HG02981 (cell line): ENCODE data around the gene HTT.

Source experiments
- ATAC-seq: cut with Tn5 transposase; IDR thresholded peaks from one replicate; pipeline ENCODE4 v1.9.1; 2021; ENCODE audit warnings: mild to moderate bottlenecking, moderate library complexity; ENCODE audit not compliant: unreplicated experiment

Gene HTT

DNA sequence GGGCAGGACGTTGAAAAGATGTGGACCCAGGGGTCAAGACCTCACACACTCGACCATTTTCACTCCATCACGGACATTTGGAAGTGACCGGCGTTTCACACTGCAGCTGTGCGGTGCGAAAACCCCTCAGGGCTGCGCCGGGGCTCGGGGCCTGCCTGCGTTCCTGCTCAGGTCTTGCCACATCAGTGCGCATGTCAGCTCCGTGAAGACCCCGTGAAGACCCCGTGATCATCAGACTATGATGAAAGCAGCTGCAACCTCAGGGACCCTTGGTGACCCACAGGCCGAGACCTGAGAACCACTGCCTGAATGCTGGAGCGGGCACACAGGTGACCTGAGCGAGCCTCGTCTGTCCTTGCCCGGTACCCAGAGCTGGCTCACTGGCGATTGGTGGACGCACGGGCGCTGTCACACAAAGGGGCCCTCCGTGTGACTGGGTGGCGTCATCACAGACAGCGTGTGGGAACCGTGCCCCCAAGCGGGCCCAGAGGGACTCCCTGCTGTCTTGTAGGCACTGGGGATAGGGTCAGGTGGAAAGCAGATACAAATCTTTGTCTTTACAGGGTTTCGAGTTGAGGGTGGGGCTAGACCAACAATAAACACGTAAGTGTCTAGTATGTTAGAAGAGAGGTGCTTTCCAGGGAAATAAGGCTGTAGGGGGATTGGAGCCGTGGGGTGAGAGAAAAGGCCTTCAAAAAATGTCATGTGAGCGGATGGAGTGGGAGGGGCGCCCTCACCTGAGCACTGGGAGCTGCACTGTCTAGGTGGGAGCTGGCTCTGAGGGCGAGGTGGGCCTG, 187.1 kb downstream of the HTT start:
- no peak for ATAC-seq

DNA sequence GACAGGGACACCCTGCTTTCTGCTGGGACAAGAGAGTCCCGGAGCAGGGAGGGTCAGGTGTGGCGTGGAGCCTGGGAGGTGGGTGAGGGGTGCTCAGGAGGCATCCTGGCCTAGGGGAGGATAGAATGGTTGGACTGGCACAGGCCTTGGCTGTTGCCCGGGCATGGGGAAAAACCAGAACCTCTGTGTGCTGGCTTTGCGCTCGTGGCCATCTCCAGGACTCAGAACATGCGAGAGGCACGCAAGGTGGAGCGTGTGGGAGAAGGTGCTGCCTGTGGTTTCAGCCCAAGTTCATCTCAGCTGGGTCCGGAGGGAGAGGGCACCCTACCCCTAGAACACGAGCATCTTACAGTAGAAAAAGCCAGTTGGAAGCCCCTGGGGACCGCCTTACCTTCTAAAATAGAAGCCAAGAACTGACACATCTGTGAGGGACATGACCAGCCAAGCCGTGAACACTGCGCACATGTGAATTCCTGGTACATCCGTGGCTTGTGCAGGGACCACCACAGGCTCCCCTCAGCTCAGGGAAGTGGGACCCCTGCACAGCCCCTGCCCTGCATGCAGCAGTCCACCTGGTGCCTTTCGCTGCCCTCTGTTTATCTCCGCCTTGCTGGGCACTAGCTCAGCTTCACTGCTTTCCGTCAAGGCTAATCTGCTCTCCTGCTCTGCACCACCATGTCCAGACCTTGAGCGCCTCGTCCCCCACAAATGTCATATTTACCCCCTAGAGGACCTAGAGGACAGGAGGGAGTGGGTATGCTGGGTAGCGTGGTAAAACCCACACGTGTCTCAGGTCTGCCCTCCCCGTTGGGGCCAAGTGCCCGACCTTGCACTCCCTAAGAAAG, 187.9 kb downstream of the HTT start:
- no peak for ATAC-seq

DNA sequence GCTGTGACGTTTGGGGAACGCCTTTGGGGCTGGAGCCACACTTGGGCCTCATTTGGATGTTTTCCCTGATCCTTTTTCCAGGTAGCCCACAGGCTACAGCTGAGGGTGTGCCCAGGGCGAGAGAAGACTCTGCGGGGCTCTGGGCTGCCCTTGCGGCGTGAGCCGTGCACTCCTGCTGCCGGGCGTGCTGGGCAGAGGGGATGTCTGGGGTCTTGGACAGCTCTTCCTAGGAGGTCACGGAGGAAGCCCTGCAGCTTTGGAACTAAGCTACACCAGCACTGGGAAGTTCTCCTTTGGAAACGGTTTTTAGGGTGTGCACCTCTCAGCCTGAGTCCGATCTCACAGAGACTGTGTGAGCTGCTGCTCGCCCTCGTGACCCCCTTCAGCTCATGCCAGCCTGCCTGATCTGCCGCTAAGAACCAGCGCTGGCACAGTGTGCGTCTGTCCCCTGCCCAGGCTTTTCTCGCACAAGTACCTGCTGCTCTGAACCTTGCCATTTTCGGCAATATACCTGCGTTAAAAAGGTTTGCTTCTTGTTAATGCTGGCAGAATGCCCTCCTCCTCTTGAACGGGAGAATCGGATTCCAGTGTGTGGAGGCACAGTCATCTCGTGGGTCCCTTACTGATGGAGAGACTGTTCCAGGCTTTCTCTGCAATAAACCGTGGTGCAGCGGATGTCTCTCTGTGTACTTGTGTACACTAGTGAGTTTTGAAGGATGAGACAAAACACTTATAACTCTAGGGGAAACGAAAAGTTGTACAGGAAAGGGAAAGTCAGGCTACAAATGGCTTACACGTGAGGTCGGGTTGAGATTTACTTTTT, 188.8 kb downstream of the HTT start:
- ATAC-seq = no peak

DNA sequence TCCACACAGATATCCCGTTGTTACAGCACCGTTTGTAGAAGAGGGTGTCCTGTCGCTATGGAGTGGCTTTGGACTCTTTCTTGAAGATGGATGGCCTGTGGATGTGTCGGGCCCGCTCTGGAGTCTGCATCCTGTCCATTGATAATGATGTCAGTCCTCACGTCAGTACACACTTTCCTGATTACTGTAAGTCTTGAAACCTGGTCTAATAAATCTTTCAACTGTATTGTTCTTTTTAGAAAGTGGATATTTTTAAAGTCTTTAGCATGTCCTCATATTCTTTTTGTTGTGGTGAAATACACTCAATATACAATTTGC, 189.4 kb downstream of the HTT start:
- no peak for ATAC-seq

GRCh38 chr4:3266076-3266475, 191.6 kb downstream of the HTT start:
- no peak for ATAC-seq

DNA sequence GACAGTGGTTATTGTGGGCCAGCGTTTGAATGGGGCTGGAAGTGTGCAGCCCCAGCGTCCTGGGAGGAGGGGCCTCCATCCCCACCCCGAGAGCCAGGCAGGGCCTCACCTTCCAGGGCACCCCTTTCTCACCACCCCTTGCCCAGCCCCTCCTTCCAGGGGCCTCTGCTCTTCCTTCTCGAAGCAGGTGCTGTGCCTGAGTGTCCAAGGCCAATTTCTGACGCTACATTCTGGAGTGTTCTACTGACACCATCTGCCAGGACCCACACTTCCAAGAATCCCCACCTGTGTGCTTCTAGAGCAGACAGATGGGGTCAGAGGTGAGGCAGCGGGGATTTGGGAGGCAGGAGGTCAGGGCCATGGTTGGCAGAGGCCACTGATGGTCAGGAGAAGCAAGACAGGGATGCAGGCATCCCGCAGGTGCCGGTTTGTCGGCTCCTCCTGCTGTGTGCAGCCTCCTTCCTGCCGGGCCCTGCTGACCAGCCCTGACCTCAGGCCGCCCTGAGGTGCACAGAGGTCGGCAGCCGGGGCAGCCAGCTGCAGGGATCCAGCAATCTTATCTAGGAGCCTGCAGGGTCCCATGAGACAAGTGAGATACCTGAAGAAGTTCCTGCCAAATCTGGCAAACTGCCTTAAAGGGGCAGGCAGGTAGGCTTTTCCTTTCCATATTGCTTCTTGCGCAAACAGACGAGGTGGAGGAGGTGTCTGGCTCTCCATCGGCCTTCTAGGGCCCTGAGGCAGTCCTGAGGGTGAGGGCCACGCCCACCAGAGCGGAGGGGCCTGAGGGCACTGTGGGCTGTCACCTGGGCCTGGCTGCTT, 193.3 kb downstream of the HTT start:
- no peak for ATAC-seq

- ATAC-seq = no peak
Measured at GRCh38 chr4:3268395-3269104, 194.1 kb downstream of the HTT start.

- ATAC-seq = no peak
Measured at GRCh38 chr4:3269105-3269927, 194.8 kb downstream of the HTT start.

- no peak for ATAC-seq
Measured at GRCh38 chr4:3269991-3270611, 195.6 kb downstream of the HTT start.

- no peak for ATAC-seq
Measured at GRCh38 chr4:3271131-3271530, 196.7 kb downstream of the HTT start.

DNA sequence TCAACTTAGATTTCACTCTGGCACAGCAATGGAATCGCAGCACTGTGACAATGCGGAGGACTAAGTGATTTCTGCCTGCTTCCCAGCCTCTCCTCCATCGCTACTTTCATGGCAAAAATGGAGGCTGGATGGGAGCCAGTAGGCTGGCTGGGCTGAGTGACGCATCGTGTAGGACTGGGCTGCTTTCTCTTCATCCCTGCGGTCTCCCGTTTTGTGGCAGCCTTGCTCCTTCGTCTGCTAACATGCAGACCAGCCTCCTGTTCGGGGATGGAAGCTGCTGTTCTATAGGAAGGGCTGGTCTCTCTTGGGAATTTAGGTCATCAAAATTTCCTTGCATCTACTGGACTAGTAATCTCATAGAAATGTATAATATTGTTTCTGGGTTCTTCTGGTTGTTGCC, 202.5 kb downstream of the HTT start:
- no peak for ATAC-seq

GRCh38 chr4:3280466-3280865, 206.0 kb downstream of the HTT start:
- no peak for ATAC-seq

- ATAC-seq = no peak
Measured at GRCh38 chr4:3283483-3283882, 209.0 kb downstream of the HTT start.

GRCh38 chr4:3283916-3284315, 209.4 kb downstream of the HTT start:
- no peak for ATAC-seq

GRCh38 chr4:3284734-3285557, 210.5 kb downstream of the HTT start:
- ATAC-seq = no peak

DNA sequence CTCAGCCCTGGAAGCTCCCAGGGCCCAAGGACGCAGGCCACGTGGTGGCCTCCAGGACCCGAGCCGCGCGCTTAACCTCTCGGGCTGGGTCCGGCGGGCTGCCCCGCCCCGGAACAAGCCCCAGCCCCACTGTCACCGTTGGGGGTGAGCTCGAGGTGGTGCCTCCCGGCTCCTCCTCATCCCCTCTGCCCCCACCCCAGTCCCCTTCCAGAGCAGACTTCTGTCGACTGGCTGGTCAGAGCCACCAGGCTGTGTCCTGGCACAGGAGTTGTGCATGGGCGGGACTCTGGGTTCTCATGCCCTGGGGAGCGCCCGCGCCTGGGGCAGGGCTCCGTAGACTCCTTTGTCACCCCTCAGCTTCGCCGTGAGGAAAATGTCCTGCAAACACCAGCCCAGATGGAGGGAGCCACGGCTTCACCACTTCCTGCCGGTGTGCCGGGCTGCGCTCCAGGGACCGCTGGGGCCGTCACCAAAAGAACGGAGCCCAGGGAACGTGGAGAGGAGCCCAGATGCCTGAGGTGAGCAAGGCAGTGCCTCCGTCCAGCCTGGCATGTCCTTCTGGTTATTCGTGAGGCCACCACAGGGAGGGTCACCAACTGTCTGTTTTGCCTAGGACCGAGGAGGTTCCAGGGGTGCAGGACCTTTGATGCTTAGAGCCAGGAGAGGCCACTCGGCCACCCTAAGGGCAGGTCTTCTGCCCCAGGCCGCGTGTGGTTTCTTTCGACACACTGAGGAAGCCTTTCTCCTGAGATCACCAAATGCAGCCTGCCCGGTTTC, 211.3 kb downstream of the HTT start:
- ATAC-seq = peak; percentile 91
